Retinal pigment epithelial cell (primary cell): ENCODE measurements around the gene PRTFDC1.

Experiments
- DNase-seq: peaks from one replicate; pipeline ENCODE4 v3.0.0-alpha.2; 2010; ENCODE audit warnings: low read depth
- H3K4me3 ChIP-seq: 2 replicates; pipeline ENCODE4 v1.5.1; 2011; ENCODE audit warnings: mild to moderate bottlenecking, low read length, control low read depth, moderate library complexity
- TF ChIP-seq, protein P1 (sequence below): conservative IDR thresholded peaks from 2 replicates; pipeline ENCODE4 v1.5.1; 2011; ENCODE audit warnings: low read depth, low read length, control low read depth, inconsistent platforms

The PRTFDC1 gene

DNA sequence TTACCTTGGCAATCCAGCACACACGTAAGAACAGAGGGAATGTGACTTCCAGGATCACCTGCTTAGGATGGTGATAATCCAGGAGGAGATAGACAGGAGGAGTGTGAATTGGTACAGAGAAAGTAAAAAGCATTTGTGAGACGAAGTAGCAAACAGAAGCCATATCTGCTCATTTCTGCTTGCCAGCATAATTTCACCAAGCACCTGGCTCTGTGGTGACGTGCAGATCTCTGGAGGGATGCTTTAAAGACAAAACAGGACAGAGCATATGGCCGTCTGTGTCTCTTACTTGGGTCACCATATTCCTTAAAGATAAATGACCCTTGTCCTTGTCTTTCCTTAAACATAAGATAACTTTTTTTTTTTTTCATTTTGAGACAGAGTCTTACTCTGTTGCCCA is 138.6 kb downstream of the PRTFDC1 start:
- TF ChIP-seq, protein P1, sequence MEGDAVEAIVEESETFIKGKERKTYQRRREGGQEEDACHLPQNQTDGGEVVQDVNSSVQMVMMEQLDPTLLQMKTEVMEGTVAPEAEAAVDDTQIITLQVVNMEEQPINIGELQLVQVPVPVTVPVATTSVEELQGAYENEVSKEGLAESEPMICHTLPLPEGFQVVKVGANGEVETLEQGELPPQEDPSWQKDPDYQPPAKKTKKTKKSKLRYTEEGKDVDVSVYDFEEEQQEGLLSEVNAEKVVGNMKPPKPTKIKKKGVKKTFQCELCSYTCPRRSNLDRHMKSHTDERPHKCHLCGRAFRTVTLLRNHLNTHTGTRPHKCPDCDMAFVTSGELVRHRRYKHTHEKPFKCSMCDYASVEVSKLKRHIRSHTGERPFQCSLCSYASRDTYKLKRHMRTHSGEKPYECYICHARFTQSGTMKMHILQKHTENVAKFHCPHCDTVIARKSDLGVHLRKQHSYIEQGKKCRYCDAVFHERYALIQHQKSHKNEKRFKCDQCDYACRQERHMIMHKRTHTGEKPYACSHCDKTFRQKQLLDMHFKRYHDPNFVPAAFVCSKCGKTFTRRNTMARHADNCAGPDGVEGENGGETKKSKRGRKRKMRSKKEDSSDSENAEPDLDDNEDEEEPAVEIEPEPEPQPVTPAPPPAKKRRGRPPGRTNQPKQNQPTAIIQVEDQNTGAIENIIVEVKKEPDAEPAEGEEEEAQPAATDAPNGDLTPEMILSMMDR = no peak
- no peak overlapping the region for H3K4me3 ChIP-seq
- no peak for DNase-seq

- H3K4me3 ChIP-seq = no peak overlapping the region
- TF ChIP-seq, protein P1 = no peak
- no peak for DNase-seq
These were observed 146.1 kb downstream of the PRTFDC1 start for GRCh38 chr10:24806262-24806661.

DNA sequence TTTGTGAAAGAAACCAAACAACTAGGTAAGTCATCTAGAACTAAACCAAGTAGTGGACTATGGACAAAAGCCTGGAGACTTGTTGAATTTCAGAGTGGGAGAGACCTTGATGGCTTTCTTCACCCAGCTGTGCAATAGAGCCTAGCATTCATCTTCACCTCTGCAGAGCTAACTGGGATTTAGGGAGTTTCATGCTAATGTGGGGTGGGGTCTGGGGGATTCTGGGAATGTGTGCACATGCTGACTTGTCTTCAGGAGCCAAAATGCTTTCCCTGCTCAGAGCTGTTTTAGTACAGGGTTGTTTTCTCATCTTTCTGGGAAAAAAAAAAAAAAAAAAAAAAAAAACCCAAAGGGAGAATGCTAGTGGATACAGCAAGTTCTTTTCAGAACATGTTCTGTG is 147.4 kb downstream of the PRTFDC1 start:
- no peak overlapping the region for H3K4me3 ChIP-seq
- DNase-seq = no peak
- TF ChIP-seq, protein P1 = no peak

GRCh38 chr10:24804392-24804791 is 148.0 kb downstream of the PRTFDC1 start:
- no peak overlapping the region for H3K4me3 ChIP-seq
- DNase-seq = no peak
- TF ChIP-seq, protein P1 = no peak

- no peak for DNase-seq
- no peak overlapping the region for H3K4me3 ChIP-seq
- TF ChIP-seq, protein P1 = no peak
These were observed 150.0 kb downstream of the PRTFDC1 start for GRCh38 chr10:24802378-24802777.

GRCh38 chr10:24800861-24801260 is 151.5 kb downstream of the PRTFDC1 start:
- TF ChIP-seq, protein P1 = no peak
- no peak for DNase-seq
- H3K4me3 ChIP-seq = no peak overlapping the region
